Right cardiac atrium (tissue), 5 donors: ENCODE measurements around the gene RABAC1. TPM values are rescaled to one million over a fixed set of nuclear protein-coding genes. Genes with fewer than 3 reads are reported as not detected.
A peak's percentile ranks its signal among the peaks of the same experiment; 100 is the strongest.

Experiments
- ATAC-seq, 2 donors: fragments of 200-7000 bp; cut with Tn5 transposase; one replicate each; pipeline versions ENCODE4 v1.8.0 to v1.9.1; 2020; ENCODE audit warnings: moderate library complexity in 2 of 2, mild to moderate bottlenecking in 1 of 2
- DNase-seq, 3 donors: peaks; one replicate each; pipeline ENCODE4 v3.0.0-alpha.2; 2020
- H3K27ac ChIP-seq: one replicate; pipeline ENCODE4 v1.5.1; 2013; ENCODE audit warnings: mild to moderate bottlenecking, low read length, control low read depth, moderate library complexity
- H3K27me3 ChIP-seq: one replicate; pipeline ENCODE4 v1.6.1; 2013; ENCODE audit not compliant: control insufficient read depth, insufficient read depth
- H3K4me1 ChIP-seq: one replicate; pipeline ENCODE4 v1.6.1; 2013; ENCODE audit warnings: low read length; ENCODE audit not compliant: control insufficient read depth, insufficient read depth
- H3K4me3 ChIP-seq: one replicate; pipeline ENCODE4 v1.5.1; 2013; ENCODE audit warnings: low read length, control low read depth
- H3K9me3 ChIP-seq: one replicate; pipeline ENCODE4 v1.6.1; 2013; ENCODE audit warnings: low read length; ENCODE audit not compliant: control insufficient read depth
- WGBS: extraction: QIAGEN DNeasy Blood & Tissue Kit; methylation state at CpG from one replicate; pipeline ENCODE4 v1.1.7; 2013; 5-methylcytosine and 5-hydroxymethylcytosine counted together
- intact Hi-C, 4 donors: fragments of 100-400 bp; cut with DNase I; formaldehyde crosslinking; loops; one replicate each; pipeline versions ENCODE4 v1.11.0 to v1.14.0; 2022 to 2023
- polyA plus RNA-seq: library from polyadenylated mRNA; stranded (reverse); fragments of 200-250 nt; gene quantifications from one replicate; pipeline ENCODE4 v1.2.3, GENCODE V29; 2013
- total RNA-seq, 4 donors: library from RNA; stranded (reverse); fragmentation: NEBNext Ultra II Directional; extraction: Animal tissue kit (Norgen Biotek cat#: 25700); gene quantifications; one replicate each; pipeline ENCODE4 v1.2.1, GENCODE V29; 2021
- donor health status: healthy with polysubstance abuse.
- donor health status: DM: no; HTN: yes; CAD: no.
- donor health status: DM: no; HTN: no; CAD: no.
- donor health status: DM: no; HTN: yes; CAD: no; lungs with severe emphysema.
- donor health status: DM: yes; HTN: yes; CAD: no.

RABAC1 gene
- total and polyA plus RNA-seq, 5 donors = 79.6 to 140 (median 94.4) TPM

DNA sequence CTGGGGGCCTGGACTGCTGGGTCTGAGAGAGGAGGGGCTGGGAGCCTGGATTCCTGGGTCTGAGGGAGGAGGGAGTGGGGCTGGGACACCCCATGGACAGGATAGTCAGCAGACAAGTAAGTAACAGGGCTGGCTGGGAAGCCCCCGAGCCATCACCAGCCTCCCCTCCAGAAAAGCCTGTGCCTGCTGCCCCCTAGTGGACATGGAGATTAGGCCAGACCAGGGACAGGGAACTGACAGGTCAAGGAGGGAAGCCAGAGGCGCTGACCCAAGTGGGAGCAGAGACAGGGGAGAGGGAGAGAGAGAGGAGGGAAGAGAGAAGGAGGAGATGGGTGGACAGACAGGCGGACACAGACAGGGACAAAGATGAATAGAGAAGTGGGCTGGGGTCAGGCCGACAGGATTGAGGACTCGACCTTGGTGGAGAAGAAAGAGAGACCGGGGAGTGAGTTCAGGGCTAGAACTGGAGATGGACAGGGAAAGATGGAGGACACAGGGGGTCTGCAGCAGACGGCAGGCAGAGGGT, 24.2 kb downstream of the RABAC1 start:
- DNase-seq (peak; percentile 59 to 81 (median 78)), ATAC-seq (peak; percentile 57 to 63)
- intact Hi-C loops = loop anchor here in 2 of 4 donors (5.0 to 10.0 kb wide), 2 partner anchors 50 to 63 kb away; partner anchors contain the start of gene ARHGEF1 (in 1 of the 2)
- 21% methylated on average over 7 of the region's 7 CpGs for WGBS
- Histone ChIP-seq H3K9me3 (no peaks in the 10 kb centered on the region), H3K4me3 (no peak overlapping the region), H3K27ac (no peak overlapping the region), H3K4me1 (no peaks in the 10 kb centered on the region), H3K27me3 (no peaks in the 10 kb centered on the region)

DNA sequence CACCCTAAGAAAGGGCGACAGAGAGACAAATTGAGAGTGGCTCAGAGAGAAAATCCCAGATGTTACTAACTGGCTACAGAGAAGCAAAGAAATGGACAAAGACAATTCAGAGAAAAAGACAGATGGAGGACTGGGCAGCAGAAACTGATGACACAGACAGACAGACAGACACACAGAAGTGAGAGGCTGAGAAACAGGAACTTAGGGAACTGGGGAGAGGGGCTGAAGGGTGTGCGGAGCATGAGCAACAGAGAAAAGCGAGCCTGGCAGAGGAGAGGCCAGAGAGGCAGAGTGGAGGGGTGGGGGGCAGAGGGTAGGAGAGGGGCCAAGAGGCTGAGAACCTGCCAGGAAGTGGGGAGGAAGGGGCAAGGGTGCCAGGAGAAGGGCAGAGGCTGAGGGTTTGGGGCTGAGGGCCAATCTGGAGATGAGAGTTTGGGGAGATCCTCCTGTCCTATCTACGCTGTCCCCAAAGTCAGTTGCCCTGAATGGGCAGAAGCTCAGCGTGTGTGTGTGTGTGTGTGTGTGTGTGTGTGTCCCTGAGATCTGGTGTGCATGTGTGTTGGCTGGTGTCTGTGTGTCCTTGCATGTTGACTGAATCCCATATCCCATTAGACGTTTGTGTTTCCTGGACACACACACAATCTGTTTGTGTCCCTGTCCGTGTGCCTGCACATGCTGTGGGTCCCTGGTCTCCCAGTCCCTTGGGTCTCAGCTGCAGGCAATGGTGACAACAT, 25.3 kb downstream of the RABAC1 start:
- peak in 1 of 3 donors; percentile 18 for DNase-seq
- no peaks in the 10 kb centered on the region for H3K27me3 ChIP-seq
- H3K4me1 ChIP-seq = peaks cover 2% of the 10 kb centered on the region
- WGBS = 62% methylated on average over 7 of the region's 7 CpGs
- H3K4me3 ChIP-seq = no peak overlapping the region
- no peaks in the 10 kb centered on the region for H3K9me3 ChIP-seq
- no peak for ATAC-seq
- intact Hi-C loops = loop anchor here in 1 of 4 donors (10.0 kb wide), 1 partner anchor 49 kb away; the partner anchor contains the start of gene ARHGEF1
- H3K27ac ChIP-seq = no peak overlapping the region

GRCh38 chr19:41932720-41933332, 26.3 kb downstream of the RABAC1 start:
- ATAC-seq (no peak), DNase-seq (peak in 1 of 3 donors; percentile 51)
- intact Hi-C loops = loop anchor here in 1 of 4 donors (10.0 kb wide), 1 partner anchor 48 kb away; the partner anchor contains the start of gene ARHGEF1
- H3K27ac ChIP-seq = no peak overlapping the region
- 20% methylated on average over 29 of the region's 29 CpGs for WGBS
- H3K4me3 ChIP-seq = no peak overlapping the region
- no peaks in the 10 kb centered on the region for H3K27me3 ChIP-seq
- H3K9me3 ChIP-seq = no peaks in the 10 kb centered on the region
- peaks cover 2% of the 10 kb centered on the region for H3K4me1 ChIP-seq

DNA sequence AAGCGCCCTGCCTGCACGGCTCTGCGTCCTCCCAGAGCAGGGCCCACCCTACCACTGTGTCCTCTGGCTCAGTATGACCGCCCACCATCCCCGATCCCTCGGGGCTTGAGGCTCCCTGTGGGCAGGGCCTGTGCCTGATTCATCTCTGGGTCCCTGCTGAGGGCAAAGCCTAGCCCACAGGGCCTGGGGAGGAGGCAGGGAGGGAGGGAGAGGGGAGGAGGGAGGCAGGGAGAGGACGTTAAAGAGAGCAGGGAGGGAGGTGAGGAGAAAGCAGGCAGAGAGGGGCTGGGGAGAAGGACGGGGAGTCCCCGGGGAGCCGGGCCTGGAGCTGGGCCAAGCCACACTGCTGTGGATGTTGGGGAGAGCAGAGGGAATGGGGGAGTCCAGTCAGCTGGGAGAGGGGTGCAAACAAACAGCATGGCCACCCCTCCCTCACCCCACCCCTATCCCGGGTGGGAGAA, 26.8 kb downstream of the RABAC1 start:
- intact Hi-C loops = loop anchor here in 1 of 4 donors (10.0 kb wide), 1 partner anchor 47 kb away; the partner anchor contains the start of gene ARHGEF1
- Histone ChIP-seq H3K27ac (no peak overlapping the region), H3K4me3 (no peak overlapping the region), H3K27me3 (no peaks in the 10 kb centered on the region), H3K4me1 (peaks cover 2% of the 10 kb centered on the region), H3K9me3 (no peaks in the 10 kb centered on the region)
- ATAC-seq (no peak), DNase-seq (peak in 1 of 3 donors; percentile 38)
- 22% methylated on average over 11 of the region's 11 CpGs for WGBS

- intact Hi-C loops = loop anchor here in 1 of 4 donors (10.0 kb wide), 1 partner anchor 46 kb away; the partner anchor contains the start of gene ARHGEF1
- no peak overlapping the region for H3K4me3 ChIP-seq
- peaks cover 2% of the 10 kb centered on the region for H3K4me1 ChIP-seq
- no peaks in the 10 kb centered on the region for H3K27me3 ChIP-seq
- H3K27ac ChIP-seq = no peak overlapping the region
- DNase-seq (peak in 1 of 3 donors; percentile 36), ATAC-seq (no peak)
- 7% methylated on average over 17 of the region's 17 CpGs for WGBS
- H3K9me3 ChIP-seq = no peaks in the 10 kb centered on the region
Observed at GRCh38 chr19:41930926-41931592, 28.1 kb downstream of the RABAC1 start.

- H3K27me3 ChIP-seq = no peaks in the 10 kb centered on the region
- intact Hi-C loops = loop anchor here in 1 of 4 donors (10.0 kb wide), 1 partner anchor 46 kb away; the partner anchor contains the start of gene ARHGEF1
- H3K4me3 ChIP-seq = no peak overlapping the region
- no peak for ATAC-seq
- no peak overlapping the region for H3K27ac ChIP-seq
- H3K9me3 ChIP-seq = no peaks in the 10 kb centered on the region
- H3K4me1 ChIP-seq = peaks cover 2% of the 10 kb centered on the region
- WGBS = 9% methylated on average over 7 of the region's 7 CpGs
- DNase-seq = no peak
Observed at GRCh38 chr19:41930322-41930722, 28.8 kb downstream of the RABAC1 start.

- H3K27me3 ChIP-seq = no peaks in the 10 kb centered on the region
- WGBS = 18% methylated on average over 14 of the region's 14 CpGs
- no peaks in the 10 kb centered on the region for H3K9me3 ChIP-seq
- no peak overlapping the region for H3K27ac ChIP-seq
- ATAC-seq (no peak), DNase-seq (peak in 1 of 3 donors; percentile 6)
- intact Hi-C loops = loop anchor here in 1 of 4 donors (10.0 kb wide), 1 partner anchor 45 kb away; the partner anchor contains the start of gene ARHGEF1
- peaks cover 2% of the 10 kb centered on the region for H3K4me1 ChIP-seq
- H3K4me3 ChIP-seq = no peak overlapping the region
Observed at GRCh38 chr19:41929536-41930071, 29.5 kb downstream of the RABAC1 start.

- H3K9me3 ChIP-seq = no peaks in the 10 kb centered on the region
- ATAC-seq = no peak
- DNase-seq = peak in 1 of 3 donors; percentile 37
- H3K4me1 ChIP-seq = peaks cover 2% of the 10 kb centered on the region
- peak overlapping the region; percentile 57 for H3K4me3 ChIP-seq
- H3K27me3 ChIP-seq = no peaks in the 10 kb centered on the region
- WGBS = 3% methylated on average over 29 of the region's 29 CpGs
- intact Hi-C loops = no loop called here
- no peak overlapping the region for H3K27ac ChIP-seq
Observed at GRCh38 chr19:41928754-41929535, 30.2 kb downstream of the RABAC1 start.

- Histone ChIP-seq H3K27me3 (no peaks in the 10 kb centered on the region), H3K4me1 (peaks cover 2% of the 10 kb centered on the region), H3K27ac (no peak within 1 kb of the TSS), H3K4me3 (peak within 1 kb of the TSS; percentile 57), H3K9me3 (no peaks in the 10 kb centered on the region)
- intact Hi-C loops = no loop called here
- peak in 1 of 3 donors; percentile 39 for DNase-seq
- no peak for ATAC-seq
- WGBS = under 1% methylated on average over 49 of the region's 49 CpGs
Observed at GRCh38 chr19:41928221-41928683, 30.9 kb downstream of the RABAC1 start, which contains the start of gene ERFL. Gene ERFL (minus strand): TSS chr19:41928449. CDS start chr19:41912919, 15,530 bp downstream.
